ENCODE results near the gene LCT.

DNA sequence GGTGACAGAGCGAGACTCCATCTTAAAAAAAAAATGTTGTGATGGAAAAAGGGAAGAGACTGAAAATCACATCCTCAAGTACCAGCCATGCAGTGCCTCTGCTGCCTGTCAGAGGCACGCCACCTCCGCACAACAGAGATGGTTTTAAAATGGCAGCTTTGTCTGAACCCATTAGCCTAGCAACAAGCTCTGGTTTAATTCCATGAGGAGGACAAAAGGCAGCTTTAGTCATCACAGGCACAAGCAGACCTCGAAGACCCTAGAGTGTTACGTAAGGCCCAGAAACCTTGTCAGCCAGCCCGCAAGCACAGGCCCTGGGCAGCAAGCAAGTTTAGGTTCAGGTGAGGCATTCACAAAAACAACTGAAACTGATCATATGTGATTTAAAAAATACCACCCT lies 10.4 kb downstream of the LCT start:
- TF ChIP-seq, protein P1, sequence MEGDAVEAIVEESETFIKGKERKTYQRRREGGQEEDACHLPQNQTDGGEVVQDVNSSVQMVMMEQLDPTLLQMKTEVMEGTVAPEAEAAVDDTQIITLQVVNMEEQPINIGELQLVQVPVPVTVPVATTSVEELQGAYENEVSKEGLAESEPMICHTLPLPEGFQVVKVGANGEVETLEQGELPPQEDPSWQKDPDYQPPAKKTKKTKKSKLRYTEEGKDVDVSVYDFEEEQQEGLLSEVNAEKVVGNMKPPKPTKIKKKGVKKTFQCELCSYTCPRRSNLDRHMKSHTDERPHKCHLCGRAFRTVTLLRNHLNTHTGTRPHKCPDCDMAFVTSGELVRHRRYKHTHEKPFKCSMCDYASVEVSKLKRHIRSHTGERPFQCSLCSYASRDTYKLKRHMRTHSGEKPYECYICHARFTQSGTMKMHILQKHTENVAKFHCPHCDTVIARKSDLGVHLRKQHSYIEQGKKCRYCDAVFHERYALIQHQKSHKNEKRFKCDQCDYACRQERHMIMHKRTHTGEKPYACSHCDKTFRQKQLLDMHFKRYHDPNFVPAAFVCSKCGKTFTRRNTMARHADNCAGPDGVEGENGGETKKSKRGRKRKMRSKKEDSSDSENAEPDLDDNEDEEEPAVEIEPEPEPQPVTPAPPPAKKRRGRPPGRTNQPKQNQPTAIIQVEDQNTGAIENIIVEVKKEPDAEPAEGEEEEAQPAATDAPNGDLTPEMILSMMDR (IDR thresholded peaks at IDR 0.05) = no peak
- TF ChIP-seq POLR2A (IDR thresholded peaks at IDR 0.05) = no peak
